ENCODE results near the gene TOR1AIP2. TPM values are rescaled to one million over a fixed set of nuclear protein-coding genes. Genes with fewer than 3 reads are reported as not detected.

Gene TOR1AIP2
- total and polyA plus RNA-seq, 2 of the 8 experiments (the other 6 are each of a cell fraction or from before 2014, with no cell fraction given): 12.1 to 75.2 TPM

DNA sequence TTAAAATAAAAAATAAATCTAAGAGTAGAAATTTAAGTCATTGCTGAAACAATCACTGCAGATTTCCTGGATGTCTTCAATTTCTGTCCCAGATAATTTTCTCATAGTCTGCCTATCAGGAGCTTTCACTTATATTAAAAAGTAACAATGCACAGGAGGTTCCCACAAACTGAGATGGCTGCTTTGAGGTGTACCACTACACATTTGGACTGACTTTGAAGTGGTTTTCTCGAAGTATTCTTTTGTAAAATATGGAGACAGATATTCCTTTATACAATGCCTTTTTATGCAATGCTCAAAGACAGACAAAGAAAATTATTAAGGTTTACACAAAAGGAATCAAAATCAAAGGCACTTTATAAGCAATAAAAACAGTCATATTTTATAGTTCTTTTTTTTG, 24.5 kb downstream of the TOR1AIP2 start (continued):
- TF ChIP-seq, protein P1, sequence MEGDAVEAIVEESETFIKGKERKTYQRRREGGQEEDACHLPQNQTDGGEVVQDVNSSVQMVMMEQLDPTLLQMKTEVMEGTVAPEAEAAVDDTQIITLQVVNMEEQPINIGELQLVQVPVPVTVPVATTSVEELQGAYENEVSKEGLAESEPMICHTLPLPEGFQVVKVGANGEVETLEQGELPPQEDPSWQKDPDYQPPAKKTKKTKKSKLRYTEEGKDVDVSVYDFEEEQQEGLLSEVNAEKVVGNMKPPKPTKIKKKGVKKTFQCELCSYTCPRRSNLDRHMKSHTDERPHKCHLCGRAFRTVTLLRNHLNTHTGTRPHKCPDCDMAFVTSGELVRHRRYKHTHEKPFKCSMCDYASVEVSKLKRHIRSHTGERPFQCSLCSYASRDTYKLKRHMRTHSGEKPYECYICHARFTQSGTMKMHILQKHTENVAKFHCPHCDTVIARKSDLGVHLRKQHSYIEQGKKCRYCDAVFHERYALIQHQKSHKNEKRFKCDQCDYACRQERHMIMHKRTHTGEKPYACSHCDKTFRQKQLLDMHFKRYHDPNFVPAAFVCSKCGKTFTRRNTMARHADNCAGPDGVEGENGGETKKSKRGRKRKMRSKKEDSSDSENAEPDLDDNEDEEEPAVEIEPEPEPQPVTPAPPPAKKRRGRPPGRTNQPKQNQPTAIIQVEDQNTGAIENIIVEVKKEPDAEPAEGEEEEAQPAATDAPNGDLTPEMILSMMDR (IDR thresholded peaks at IDR 0.05; ENCODE audit: control extremely low read depth in 1 of 3, insufficient read depth in 1 of 3, low read depth in 1 of 3, low read length in 3 of 3): no peak

All from H1 (cell line).